D721Med (cell line): Measurements from ENCODE around the gene MAST4.

ENCODE experiments used
- DNase-seq: peaks from one replicate; pipeline ENCODE4 v3.0.0; 2011; ENCODE audit warnings: low spot score; ENCODE audit not compliant: insufficient read length
- FAIRE-seq: peaks from 2 replicates; lab custom pipeline; 2011; peaks lifted over from hg19 to GRCh38; lab: Jason Lieb, UNC
- TF ChIP-seq, protein P1 (sequence below): IDR thresholded peaks from 2 replicates; pipeline ENCODE4 v1.5.1; 2012; ENCODE audit warnings: mild to moderate bottlenecking, control low read depth; ENCODE audit not compliant: insufficient read depth; ENCODE audit errors: missing control alignments

Gene MAST4

GRCh38 chr5:66643387-66643786 is 47.2 kb downstream of the MAST4 start:
- TF ChIP-seq, protein P1, sequence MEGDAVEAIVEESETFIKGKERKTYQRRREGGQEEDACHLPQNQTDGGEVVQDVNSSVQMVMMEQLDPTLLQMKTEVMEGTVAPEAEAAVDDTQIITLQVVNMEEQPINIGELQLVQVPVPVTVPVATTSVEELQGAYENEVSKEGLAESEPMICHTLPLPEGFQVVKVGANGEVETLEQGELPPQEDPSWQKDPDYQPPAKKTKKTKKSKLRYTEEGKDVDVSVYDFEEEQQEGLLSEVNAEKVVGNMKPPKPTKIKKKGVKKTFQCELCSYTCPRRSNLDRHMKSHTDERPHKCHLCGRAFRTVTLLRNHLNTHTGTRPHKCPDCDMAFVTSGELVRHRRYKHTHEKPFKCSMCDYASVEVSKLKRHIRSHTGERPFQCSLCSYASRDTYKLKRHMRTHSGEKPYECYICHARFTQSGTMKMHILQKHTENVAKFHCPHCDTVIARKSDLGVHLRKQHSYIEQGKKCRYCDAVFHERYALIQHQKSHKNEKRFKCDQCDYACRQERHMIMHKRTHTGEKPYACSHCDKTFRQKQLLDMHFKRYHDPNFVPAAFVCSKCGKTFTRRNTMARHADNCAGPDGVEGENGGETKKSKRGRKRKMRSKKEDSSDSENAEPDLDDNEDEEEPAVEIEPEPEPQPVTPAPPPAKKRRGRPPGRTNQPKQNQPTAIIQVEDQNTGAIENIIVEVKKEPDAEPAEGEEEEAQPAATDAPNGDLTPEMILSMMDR = no peak
- FAIRE-seq = no peak
- DNase-seq = no peak

DNA sequence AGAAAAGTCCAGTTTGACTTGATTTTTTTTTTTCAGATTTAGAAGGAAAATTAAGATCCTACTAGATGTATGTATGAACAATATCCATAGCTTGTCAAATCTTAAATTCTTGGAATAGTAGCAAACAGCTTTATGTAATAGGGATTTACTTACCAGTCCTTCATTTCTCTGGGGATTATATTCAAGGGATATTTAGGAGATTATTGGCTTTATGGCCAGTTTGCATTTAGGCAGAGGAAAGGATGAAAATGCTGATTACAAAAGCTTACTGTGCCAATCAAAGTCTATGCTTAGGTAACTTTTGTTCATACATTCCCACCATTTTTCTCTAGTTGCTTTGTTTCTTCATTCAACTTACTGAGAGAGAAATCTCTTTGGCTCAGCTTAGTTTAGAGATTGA is 47.9 kb downstream of the MAST4 start:
- TF ChIP-seq, protein P1 = no peak
- DNase-seq = no peak
- peak; percentile 64 for FAIRE-seq

DNA sequence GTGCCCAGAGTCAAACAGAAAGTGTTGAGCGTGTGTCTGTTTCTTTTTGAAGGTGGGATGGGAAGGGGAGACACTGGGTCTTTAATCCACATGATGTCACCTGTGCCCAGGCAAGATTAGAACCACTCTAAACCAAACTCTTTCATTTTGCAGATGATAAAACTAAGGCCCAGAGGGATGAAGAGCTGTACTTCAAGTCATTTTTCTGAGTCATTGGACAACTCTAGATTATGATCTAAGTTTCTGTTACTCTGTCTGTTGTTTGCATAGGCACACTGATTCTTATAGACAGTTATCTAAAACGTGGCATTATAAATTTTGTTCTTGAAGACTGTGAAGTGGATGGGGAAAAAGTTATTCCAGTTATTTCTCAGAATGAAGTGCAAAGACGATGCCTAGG is 48.8 kb downstream of the MAST4 start:
- FAIRE-seq = no peak
- DNase-seq = no peak
- TF ChIP-seq, protein P1 = no peak

DNA sequence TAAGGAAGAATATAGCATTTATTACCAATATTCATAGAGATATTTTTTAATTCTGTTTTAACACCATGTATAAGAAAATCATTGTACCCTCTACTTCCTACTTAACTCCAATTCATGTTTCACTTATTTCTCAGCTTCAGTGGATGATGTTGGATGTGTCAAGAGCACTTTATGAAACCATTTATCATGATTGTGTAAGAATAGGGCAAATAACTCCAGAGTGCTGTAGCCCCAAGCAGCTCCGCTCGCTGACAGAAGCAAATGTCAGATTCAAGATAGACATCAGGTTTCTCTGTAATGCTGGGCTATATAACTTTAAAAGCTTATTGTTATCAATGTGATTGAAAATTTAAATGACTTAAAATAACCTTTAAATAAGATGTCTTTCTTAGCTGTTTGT is 50.4 kb downstream of the MAST4 start:
- DNase-seq (no peak), FAIRE-seq (no peak)
- TF ChIP-seq, protein P1 = no peak

GRCh38 chr5:66647146-66647856 is 51.1 kb downstream of the MAST4 start:
- FAIRE-seq (no peak), DNase-seq (no peak)
- TF ChIP-seq, protein P1 = no peak

GRCh38 chr5:66652818-66653217 is 56.6 kb downstream of the MAST4 start:
- FAIRE-seq (no peak), DNase-seq (no peak)
- TF ChIP-seq, protein P1 = no peak

- DNase-seq = no peak
- FAIRE-seq = no peak
- TF ChIP-seq, protein P1 = no peak
These were observed 57.1 kb downstream of the MAST4 start for GRCh38 chr5:66653325-66653724.
